22Rv1 (cell line): ENCODE data around the gene ATPAF1.

ENCODE experiments used
- CTCF ChIP-seq: fragments of 450-650 bp; IDR thresholded peaks from 2 replicates; pipeline ENCODE4 v1.5.1; 2017; ENCODE audit warnings: mild to moderate bottlenecking
- ZFX ChIP-seq: fragments of 450-650 bp; IDR thresholded peaks from 2 replicates; pipeline ENCODE4 v1.6.1; 2017; ENCODE audit warnings: antibody characterized with exemption, borderline replicate concordance

DNA sequence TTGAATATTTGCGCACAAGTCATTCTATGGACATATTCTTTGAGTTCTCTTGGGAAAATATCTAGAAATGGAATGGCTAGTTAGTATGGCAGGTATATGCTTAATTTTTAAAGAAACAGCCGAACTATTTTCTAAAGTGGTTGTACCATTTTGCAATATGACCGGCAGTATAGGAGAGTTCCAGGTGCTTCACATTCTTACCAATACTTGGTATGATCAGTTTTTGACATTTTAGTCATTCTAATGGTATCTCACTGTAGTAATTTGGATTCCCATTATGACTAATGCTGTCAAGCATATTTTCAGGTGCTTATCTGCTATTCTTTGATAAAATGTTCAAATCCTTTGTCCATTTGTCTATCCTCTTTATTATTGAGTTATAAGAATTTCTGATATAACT is 20.6 kb downstream of the ATPAF1 start:
- no peak for TF ChIP-seq CTCF
- TF ChIP-seq ZFX = no peak
